K562 (cell line): Measurements from ENCODE around the gene CD4. TPM values are rescaled to one million over a fixed set of nuclear protein-coding genes. Genes with fewer than 3 reads are reported as not detected.

Experiments
- ARID4B ChIP-seq: sonication (generic); formaldehyde crosslinking; IDR thresholded peaks from 2 replicates; pipeline ENCODE4 v1.8.0; 2022; ENCODE audit warnings: mild to moderate bottlenecking, missing genetic modification reagents
- ATF7 ChIP-seq: fragments of 450-650 bp; IDR thresholded peaks from 2 replicates; pipeline ENCODE4 v1.7.1; 2014; ENCODE audit warnings: mild to moderate bottlenecking, moderate library complexity
- BRD9 ChIP-seq: fragments of 450-650 bp; IDR thresholded peaks from 2 replicates; pipeline ENCODE4 v1.6.1; 2018; ENCODE audit warnings: low read depth; ENCODE audit not compliant: partially characterized antibody
- E2F1 ChIP-seq: sonication (generic); formaldehyde crosslinking; IDR thresholded peaks from 2 replicates; pipeline ENCODE4 v1.8.1; 2023; ENCODE audit warnings: mild to moderate bottlenecking, missing genetic modification reagents, moderate library complexity
- EGR1 ChIP-seq: fragments of 450-650 bp; conservative IDR thresholded peaks from 2 replicates; pipeline ENCODE4 v1.6.1; 2017; ENCODE audit warnings: mild to moderate bottlenecking
- GATAD2A ChIP-seq: fragments of 450-650 bp; IDR thresholded peaks from 2 replicates; pipeline ENCODE4 v1.6.1; 2017
- HBP1 ChIP-seq: fragments of 450-650 bp; formaldehyde crosslinking; IDR thresholded peaks from 2 replicates; pipeline ENCODE4 v1.4.0; 2022; ENCODE audit warnings: missing genetic modification characterization
- HES1 ChIP-seq: fragments of 450-650 bp; IDR thresholded peaks from 2 replicates; pipeline ENCODE4 v1.6.1; 2016; ENCODE audit warnings: low read depth, mild to moderate bottlenecking, moderate library complexity
- KLF1 ChIP-seq: fragments of 450-650 bp; IDR thresholded peaks from 2 replicates; pipeline ENCODE4 v1.6.1; 2016; ENCODE audit warnings: missing genetic modification characterization, missing compliant biosample characterization
- MBD2 ChIP-seq: sonication (generic); IDR thresholded peaks from 2 replicates; pipeline ENCODE4 v1.6.1; 2016; ENCODE audit warnings: low read depth, borderline replicate concordance
- POLR2G ChIP-seq: fragments of 200-400 bp; formaldehyde crosslinking; IDR thresholded peaks from 2 replicates; pipeline ENCODE4 v1.6.1; 2017; ENCODE audit warnings: low read depth, mild to moderate bottlenecking, antibody characterized with exemption, low read length, moderate library complexity
- RBM17 ChIP-seq: fragments of 200-400 bp; formaldehyde crosslinking; IDR thresholded peaks from 2 replicates; pipeline ENCODE4 v1.6.1; 2017; ENCODE audit warnings: low read depth, mild to moderate bottlenecking, low read length, borderline replicate concordance
- SNAPC5 ChIP-seq: fragments of 250-450 bp; sonication (Bioruptor Pico); IDR thresholded peaks from 2 replicates; pipeline ENCODE4 v1.8.0; 2021; ENCODE audit warnings: moderate library complexity, mild to moderate bottlenecking, inconsistent platforms
- SUPT5H ChIP-seq: fragments of 450-650 bp; IDR thresholded peaks from 2 replicates; pipeline ENCODE4 v1.6.1; 2016
- ZBTB43 ChIP-seq: sonication (generic); formaldehyde crosslinking; IDR thresholded peaks from 2 replicates; pipeline ENCODE4 v1.8.0; 2023; ENCODE audit warnings: mild to moderate bottlenecking, missing genetic modification reagents
- ZFX ChIP-seq: sonication (generic); formaldehyde crosslinking; IDR thresholded peaks from 2 replicates; pipeline ENCODE4 v1.8.0; 2022; ENCODE audit warnings: mild to moderate bottlenecking, missing genetic modification reagents, moderate library complexity
- ZNF133 ChIP-seq: fragments of 250-450 bp; sonication (Bioruptor Pico); IDR thresholded peaks from 2 replicates; pipeline ENCODE4 v1.4.0; 2020; ENCODE audit warnings: mild to moderate bottlenecking
- ZNF3 ChIP-seq: fragments of 250-450 bp; sonication (Bioruptor Pico); IDR thresholded peaks from 2 replicates; pipeline ENCODE4 v1.5.0; 2021; ENCODE audit warnings: mild to moderate bottlenecking, moderate library complexity
- polyA plus RNA-seq, 8 experiments: library from polyadenylated mRNA; depleted of rRNA in 4 of 8; stranded (reverse) in 5 of 8; unstranded in 3 of 8; fragments of >200 nt; fragmentation: Nextera tagmentation in 2 of 8; fragmentation: Illumina TruSeq in 1 of 8; extraction: Ambion mirVana in 2 of 8; extraction: Trizol in 1 of 8; gene quantifications; 2 replicates each; pipeline versions ENCODE4 v1.2.1 to v1.2.3, GENCODE V29; 2011 to 2014; ENCODE audit warnings: inconsistent platforms in 1 of 8, missing spikeins in 1 of 8
- total RNA-seq, 7 experiments: library from RNA; depleted of rRNA in 6 of 7; stranded (reverse); fragments of >200 nt in 6 of 7; fragmentation: Illumina TruSeq in 2 of 7; extraction: Trizol in 2 of 7; gene quantifications; 2 replicates each; pipeline versions ENCODE4 v1.2.1 to v1.2.3, GENCODE V29; 2011 to 2021; ENCODE audit warnings: low replicate concordance in 1 of 7

The CD4 gene
- total and polyA plus RNA-seq, 9 of the 15 experiments (the other 6 are each of a cell fraction or from before 2014, with no cell fraction given), result 0.06 to 0.27 (median 0.09) TPM; not detected in 5

GRCh38 chr12:6851153-6851920 lies 62.0 kb downstream of the CD4 start, which contains the start of gene CDCA3 (continued):
- TF ChIP-seq MBD2 (peak; percentile 94), ATF7 (peak; percentile 50; the same call in 1 of the 2 replicates), EGR1 (0 out of 2 replicates have a peak, but pooled peaks have one; percentile 27), GATAD2A (no peak), RBM17 (no peak), HBP1 (CRISPR knock-in tag) (no peak), ZNF3 (CRISPR knock-in tag) (no peak), POLR2G (peak; percentile 60), ZFX (CRISPR knock-in tag) (0 out of 2 replicates have a peak, but pooled peaks have one; percentile 29), ARID4B (CRISPR knock-in tag) (peak; percentile 80), KLF1 (tag) (no peak), ZBTB43 (CRISPR knock-in tag) (no peak), HES1 (no peak), ZNF133 (no peak), E2F1 (CRISPR knock-in tag) (peak; percentile 72; the same call in 1 of the 2 replicates), BRD9 (peak; percentile 21), SNAPC5 (CRISPR knock-in tag) (no peak), SUPT5H (peak; percentile 51)
